ENCODE measurements around the gene KCNG2. TPM values are rescaled to one million over a fixed set of nuclear protein-coding genes. Genes with fewer than 3 reads are reported as not detected.

Gene KCNG2
- total RNA-seq, 1 experiment from 2014 or later: 0.14 TPM

GRCh38 chr18:79795446-79795845 lies 2.3 kb upstream of the KCNG2 start:
- Histone ChIP-seq H3K36me3 (replicated peaks; ENCODE audit: control insufficient read depth, insufficient read depth, low read length) (no peaks in the 10 kb centered on the region), H3K27me3 (ENCODE audit: control insufficient read depth, insufficient read depth, low read length) (peaks cover 37% of the 10 kb centered on the region), H3K4me3 (ENCODE audit: insufficient read depth, low read depth, low read length) (no peak overlapping the region)
- no peak for DNase-seq

- no peak for DNase-seq
- Histone ChIP-seq H3K36me3 (replicated peaks; ENCODE audit: control insufficient read depth, insufficient read depth, low read length) (no peaks in the 10 kb centered on the region), H3K27me3 (ENCODE audit: control insufficient read depth, insufficient read depth, low read length) (peaks cover 37% of the 10 kb centered on the region), H3K4me3 (ENCODE audit: insufficient read depth, low read depth, low read length) (no peak overlapping the region)
Measured at GRCh38 chr18:79796016-79796415, 1.7 kb upstream of the KCNG2 start.

- peaks cover 37% of the 10 kb centered on the region for H3K27me3 ChIP-seq (ENCODE audit: control insufficient read depth, insufficient read depth, low read length)
- no peaks in the 10 kb centered on the region for H3K36me3 ChIP-seq (replicated peaks; ENCODE audit: control insufficient read depth, insufficient read depth, low read length)
- no peak overlapping the region for H3K4me3 ChIP-seq (ENCODE audit: insufficient read depth, low read depth, low read length)
- peak; percentile 74 for DNase-seq
Measured at GRCh38 chr18:79796531-79797405, 970 bp upstream of the KCNG2 start.

GRCh38 chr18:79798346-79798998 lies 734 bp downstream of the KCNG2 start:
- Histone ChIP-seq H3K27me3 (ENCODE audit: control insufficient read depth, insufficient read depth, low read length) (peaks cover 37% of the 10 kb centered on the region), H3K36me3 (replicated peaks; ENCODE audit: control insufficient read depth, insufficient read depth, low read length) (no peaks in the 10 kb centered on the region), H3K4me3 (ENCODE audit: insufficient read depth, low read depth, low read length) (peak overlapping the region; percentile 47)
- DNase-seq: peak; percentile 83

GRCh38 chr18:79798999-79799370 lies 1.2 kb downstream of the KCNG2 start:
- H3K4me3 ChIP-seq (ENCODE audit: insufficient read depth, low read depth, low read length): peak overlapping the region; percentile 47
- peaks cover 37% of the 10 kb centered on the region for H3K27me3 ChIP-seq (ENCODE audit: control insufficient read depth, insufficient read depth, low read length)
- no peaks in the 10 kb centered on the region for H3K36me3 ChIP-seq (replicated peaks; ENCODE audit: control insufficient read depth, insufficient read depth, low read length)
- DNase-seq: peak; percentile 87

- H3K4me3 ChIP-seq (ENCODE audit: insufficient read depth, low read depth, low read length): no peak overlapping the region
- H3K36me3 ChIP-seq (replicated peaks; ENCODE audit: control insufficient read depth, insufficient read depth, low read length): no peaks in the 10 kb centered on the region
- peak; percentile 60 for DNase-seq
- H3K27me3 ChIP-seq (ENCODE audit: control insufficient read depth, insufficient read depth, low read length): peaks cover 37% of the 10 kb centered on the region
Measured at GRCh38 chr18:79799619-79800370, 2.1 kb downstream of the KCNG2 start.

- DNase-seq: no peak
- H3K36me3 ChIP-seq (replicated peaks; ENCODE audit: control insufficient read depth, insufficient read depth, low read length): no peaks in the 10 kb centered on the region
- H3K27me3 ChIP-seq (ENCODE audit: control insufficient read depth, insufficient read depth, low read length): peaks cover 36% of the 10 kb centered on the region
- H3K4me3 ChIP-seq (ENCODE audit: insufficient read depth, low read depth, low read length): no peak overlapping the region
Measured at GRCh38 chr18:79800371-79801180, 2.8 kb downstream of the KCNG2 start.

GRCh38 chr18:79801217-79801616 lies 3.5 kb downstream of the KCNG2 start:
- H3K4me3 ChIP-seq (ENCODE audit: insufficient read depth, low read depth, low read length): no peak overlapping the region
- peaks cover 36% of the 10 kb centered on the region for H3K27me3 ChIP-seq (ENCODE audit: control insufficient read depth, insufficient read depth, low read length)
- no peaks in the 10 kb centered on the region for H3K36me3 ChIP-seq (replicated peaks; ENCODE audit: control insufficient read depth, insufficient read depth, low read length)
- DNase-seq: no peak

GRCh38 chr18:79801641-79802040 lies 3.9 kb downstream of the KCNG2 start:
- no peak overlapping the region for H3K4me3 ChIP-seq (ENCODE audit: insufficient read depth, low read depth, low read length)
- no peak for DNase-seq
- no peaks in the 10 kb centered on the region for H3K36me3 ChIP-seq (replicated peaks; ENCODE audit: control insufficient read depth, insufficient read depth, low read length)
- peaks cover 34% of the 10 kb centered on the region for H3K27me3 ChIP-seq (ENCODE audit: control insufficient read depth, insufficient read depth, low read length)

- no peak overlapping the region for H3K4me3 ChIP-seq (ENCODE audit: insufficient read depth, low read depth, low read length)
- DNase-seq: peak; percentile 38
- H3K27me3 ChIP-seq (ENCODE audit: control insufficient read depth, insufficient read depth, low read length): peaks cover 28% of the 10 kb centered on the region
- H3K36me3 ChIP-seq (replicated peaks; ENCODE audit: control insufficient read depth, insufficient read depth, low read length): no peaks in the 10 kb centered on the region
Measured at GRCh38 chr18:79802298-79802697, 4.6 kb downstream of the KCNG2 start.

- peaks cover 16% of the 10 kb centered on the region for H3K27me3 ChIP-seq (ENCODE audit: control insufficient read depth, insufficient read depth, low read length)
- no peaks in the 10 kb centered on the region for H3K36me3 ChIP-seq (replicated peaks; ENCODE audit: control insufficient read depth, insufficient read depth, low read length)
- no peak overlapping the region for H3K4me3 ChIP-seq (ENCODE audit: insufficient read depth, low read depth, low read length)
- DNase-seq: peak; percentile 42
Measured at GRCh38 chr18:79803611-79804051, 5.9 kb downstream of the KCNG2 start.

- H3K36me3 ChIP-seq (replicated peaks; ENCODE audit: control insufficient read depth, insufficient read depth, low read length): no peaks in the 10 kb centered on the region
- peaks cover 9% of the 10 kb centered on the region for H3K27me3 ChIP-seq (ENCODE audit: control insufficient read depth, insufficient read depth, low read length)
- H3K4me3 ChIP-seq (ENCODE audit: insufficient read depth, low read depth, low read length): no peak overlapping the region
- peak; percentile 22 for DNase-seq
Measured at GRCh38 chr18:79804130-79804787, 6.5 kb downstream of the KCNG2 start.

GRCh38 chr18:79805211-79805887 lies 7.6 kb downstream of the KCNG2 start:
- no peaks in the 10 kb centered on the region for H3K36me3 ChIP-seq (replicated peaks; ENCODE audit: control insufficient read depth, insufficient read depth, low read length)
- H3K4me3 ChIP-seq (ENCODE audit: insufficient read depth, low read depth, low read length): no peak overlapping the region
- peaks cover under 1% of the 10 kb centered on the region; the same call in 1 of the 2 replicates for H3K27me3 ChIP-seq (ENCODE audit: control insufficient read depth, insufficient read depth, low read length)
- DNase-seq: peak; percentile 23
